ENCODE measurements around the gene TNFAIP3. TPM values are rescaled to one million over a fixed set of nuclear protein-coding genes. Genes with fewer than 3 reads are reported as not detected.

TNFAIP3 gene
- polyA plus RNA-seq, 1 experiment: 6.3 TPM

- Histone ChIP-seq H3K4me3 (ENCODE audit: low read depth, low read length) (no peak overlapping the region), H3K36me3 (ENCODE audit: control insufficient read depth, insufficient read depth, low read length) (no peaks in the 10 kb centered on the region), H3K27me3 (ENCODE audit: control insufficient read depth, insufficient read depth, low read length) (no peaks in the 10 kb centered on the region)
- no peak for DNase-seq (ENCODE audit: low read depth)
- ChIA-PET POLR2A (no interaction called here), CTCF (no interaction called here)
- TF ChIP-seq, protein P1, sequence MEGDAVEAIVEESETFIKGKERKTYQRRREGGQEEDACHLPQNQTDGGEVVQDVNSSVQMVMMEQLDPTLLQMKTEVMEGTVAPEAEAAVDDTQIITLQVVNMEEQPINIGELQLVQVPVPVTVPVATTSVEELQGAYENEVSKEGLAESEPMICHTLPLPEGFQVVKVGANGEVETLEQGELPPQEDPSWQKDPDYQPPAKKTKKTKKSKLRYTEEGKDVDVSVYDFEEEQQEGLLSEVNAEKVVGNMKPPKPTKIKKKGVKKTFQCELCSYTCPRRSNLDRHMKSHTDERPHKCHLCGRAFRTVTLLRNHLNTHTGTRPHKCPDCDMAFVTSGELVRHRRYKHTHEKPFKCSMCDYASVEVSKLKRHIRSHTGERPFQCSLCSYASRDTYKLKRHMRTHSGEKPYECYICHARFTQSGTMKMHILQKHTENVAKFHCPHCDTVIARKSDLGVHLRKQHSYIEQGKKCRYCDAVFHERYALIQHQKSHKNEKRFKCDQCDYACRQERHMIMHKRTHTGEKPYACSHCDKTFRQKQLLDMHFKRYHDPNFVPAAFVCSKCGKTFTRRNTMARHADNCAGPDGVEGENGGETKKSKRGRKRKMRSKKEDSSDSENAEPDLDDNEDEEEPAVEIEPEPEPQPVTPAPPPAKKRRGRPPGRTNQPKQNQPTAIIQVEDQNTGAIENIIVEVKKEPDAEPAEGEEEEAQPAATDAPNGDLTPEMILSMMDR (IDR thresholded peaks at IDR 0.05; ENCODE audit: insufficient read depth, low read depth, low read length): no peak
Measured at GRCh38 chr6:137821491-137821890, 45.6 kb upstream of the TNFAIP3 start.

DNA sequence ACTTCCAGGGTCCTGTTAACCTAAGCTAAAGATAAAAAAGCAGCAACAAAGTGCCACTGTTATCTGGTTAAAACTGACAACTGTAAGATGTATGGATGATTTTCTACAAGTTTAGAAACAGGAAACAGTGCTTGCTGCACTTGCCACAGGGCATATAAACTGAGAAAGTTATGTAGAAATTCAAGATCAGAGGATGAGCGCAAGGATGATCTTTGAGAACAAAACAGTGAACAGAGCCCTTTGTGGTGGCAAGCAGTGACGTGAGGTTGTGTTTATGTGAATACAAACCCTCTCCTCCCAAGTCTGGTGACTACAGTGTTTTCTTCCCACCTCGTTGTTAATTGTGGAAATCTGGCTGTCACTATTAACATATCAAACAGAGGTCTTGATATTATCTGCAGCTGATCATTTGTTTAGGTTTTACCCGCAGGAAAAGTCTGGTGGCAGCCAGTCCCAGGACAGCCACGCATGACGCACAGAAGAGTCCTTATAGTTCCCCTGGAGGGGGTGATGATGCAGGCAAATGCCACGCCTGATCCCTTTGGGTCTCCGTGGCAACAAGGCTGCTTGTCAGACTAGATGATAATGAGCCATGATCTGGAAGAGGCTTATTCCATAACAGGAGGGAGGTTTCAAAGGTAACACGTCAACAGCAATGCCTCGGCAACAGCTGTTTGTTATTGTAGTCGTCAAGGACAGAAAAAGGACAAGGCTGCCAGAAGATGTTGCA, 43.1 kb upstream of the TNFAIP3 start:
- no peak overlapping the region for H3K4me3 ChIP-seq (ENCODE audit: low read depth, low read length)
- no peaks in the 10 kb centered on the region for H3K36me3 ChIP-seq (ENCODE audit: control insufficient read depth, insufficient read depth, low read length)
- DNase-seq (ENCODE audit: low read depth): peak; percentile 23
- ChIA-PET CTCF (interaction anchor here (0.6 to 0.9 kb wide), 2 partner anchors 117 to 120 kb away, joined by 3 to 4 read pairs; no protein-coding TSS in a partner anchor), POLR2A (no interaction called here)
- TF ChIP-seq, protein P1 (IDR thresholded peaks at IDR 0.05; ENCODE audit: insufficient read depth, low read depth, low read length): no peak
- no peaks in the 10 kb centered on the region for H3K27me3 ChIP-seq (ENCODE audit: control insufficient read depth, insufficient read depth, low read length)

DNA sequence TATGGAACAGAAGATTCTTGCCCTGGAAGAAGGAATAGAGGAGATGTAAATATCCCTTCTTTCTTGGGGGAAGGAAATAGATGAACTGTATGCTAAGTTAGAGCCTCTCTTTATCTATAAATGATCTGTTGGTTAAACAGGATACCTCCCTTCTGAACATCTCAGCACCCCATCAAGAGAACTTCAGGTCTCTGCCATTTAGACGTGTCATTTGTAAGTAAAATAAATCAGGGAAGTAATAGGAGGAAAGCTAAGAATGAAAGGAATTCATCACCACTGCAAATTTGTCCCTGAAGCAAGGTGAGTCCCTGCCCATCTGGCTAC, 42.5 kb upstream of the TNFAIP3 start:
- Histone ChIP-seq H3K36me3 (ENCODE audit: control insufficient read depth, insufficient read depth, low read length) (no peaks in the 10 kb centered on the region), H3K27me3 (ENCODE audit: control insufficient read depth, insufficient read depth, low read length) (no peaks in the 10 kb centered on the region), H3K4me3 (ENCODE audit: low read depth, low read length) (no peak overlapping the region)
- CTCF ChIA-PET: interaction anchor here (0.9 kb wide), 1 partner anchor 120 kb away, joined by 3 read pairs; no protein-coding TSS in a partner anchor
- DNase-seq (ENCODE audit: low read depth): no peak
- POLR2A ChIA-PET: no interaction called here
- TF ChIP-seq, protein P1 (IDR thresholded peaks at IDR 0.05; ENCODE audit: insufficient read depth, low read depth, low read length): no peak

- Histone ChIP-seq H3K27me3 (ENCODE audit: control insufficient read depth, insufficient read depth, low read length) (no peaks in the 10 kb centered on the region), H3K36me3 (ENCODE audit: control insufficient read depth, insufficient read depth, low read length) (no peaks in the 10 kb centered on the region), H3K4me3 (ENCODE audit: low read depth, low read length) (no peak overlapping the region)
- DNase-seq (ENCODE audit: low read depth): no peak
- POLR2A ChIA-PET: no interaction called here
- TF ChIP-seq, protein P1 (IDR thresholded peaks at IDR 0.05; ENCODE audit: insufficient read depth, low read depth, low read length): no peak
- CTCF ChIA-PET: interaction anchor here (0.9 kb wide), 1 partner anchor 119 kb away, joined by 3 read pairs; no protein-coding TSS in a partner anchor
Measured at GRCh38 chr6:137824896-137825295, 42.2 kb upstream of the TNFAIP3 start.

DNA sequence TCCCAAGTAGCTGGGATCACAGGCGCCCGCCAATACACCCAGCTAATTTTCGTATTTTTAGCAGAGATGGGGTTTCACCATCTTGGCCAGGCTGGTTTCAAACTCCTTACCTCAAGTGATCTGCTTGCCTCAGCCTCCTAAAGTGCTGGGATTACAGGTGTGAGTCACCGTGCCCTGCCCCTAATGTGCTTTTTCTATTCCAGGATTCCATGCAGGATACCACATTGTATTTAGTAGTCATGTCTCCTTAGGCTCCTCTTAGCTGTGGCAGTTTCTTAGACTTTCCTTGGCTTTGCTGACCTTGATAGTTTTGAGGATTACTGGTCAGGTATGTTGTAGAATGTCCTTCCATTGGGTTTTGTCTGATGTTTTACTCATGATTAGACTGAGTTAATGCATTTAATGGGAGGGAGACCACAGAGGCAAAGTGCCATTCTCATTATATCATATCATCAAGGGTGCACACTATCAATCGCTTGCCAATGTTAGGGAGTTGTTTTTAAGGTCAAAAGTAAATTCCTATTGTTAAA, 39.6 kb upstream of the TNFAIP3 start:
- ChIA-PET POLR2A (no interaction called here), CTCF (no interaction called here)
- no peak for DNase-seq (ENCODE audit: low read depth)
- Histone ChIP-seq H3K4me3 (ENCODE audit: low read depth, low read length) (no peak overlapping the region), H3K27me3 (ENCODE audit: control insufficient read depth, insufficient read depth, low read length) (no peaks in the 10 kb centered on the region), H3K36me3 (ENCODE audit: control insufficient read depth, insufficient read depth, low read length) (no peaks in the 10 kb centered on the region)
- TF ChIP-seq, protein P1 (IDR thresholded peaks at IDR 0.05; ENCODE audit: insufficient read depth, low read depth, low read length): no peak
